HCT116 (cell line): ENCODE results near the gene MUS81. TPM values are rescaled to one million over a fixed set of nuclear protein-coding genes. Genes with fewer than 3 reads are reported as not detected.

Experiments used
- ATAC-seq: fragments of 200-7000 bp; cut with Tn5 transposase; 2 replicates; pipeline ENCODE4 v1.9.1; 2020; ENCODE audit warnings: mild to moderate bottlenecking, moderate library complexity
- BruUV-seq: library from RNA; stranded (reverse); fragments of 400-500 nt; replicated peaks from 2 replicates; lab custom pipeline; 2021; lab: Mats Ljungman, UMichigan
- CTCF ChIA-PET: fragments of 300-600 bp; sonication (Branson Sonifier 250); formaldehyde crosslinking; loops from one replicate; lab custom pipeline; 2021; ENCODE audit warnings: antibody characterized with exemption; lab: Charles Lee
- POLR2A ChIA-PET: fragments of 300-600, 350-600 bp; sonication (Branson Sonifier 250); formaldehyde crosslinking; loops from one replicate; lab custom pipeline; 2021; ENCODE audit warnings: antibody characterized with exemption; lab: Charles Lee
- RAD21 ChIA-PET, 2 experiments: fragments of 300-600 bp; sonication (Branson Sonifier 250); formaldehyde crosslinking; loops; one replicate each; lab custom pipeline; 2023; ENCODE audit warnings: low total read pairs in 2 of 2; ENCODE audit not compliant: uncharacterized antibody in 2 of 2, unreplicated experiment in 2 of 2, low non-redundant PET in 1 of 2; lab: Charles Lee
- DNase-seq: peaks from one replicate; pipeline ENCODE4 v3.0.0-alpha.2; 2010; ENCODE audit warnings: low read depth, low spot score
- H2AFZ ChIP-seq: fragments of 200-600 bp; shearing (Covaris generic), sonication (generic); 2 replicates; pipeline ENCODE4 v1.6.1; 2017; ENCODE audit warnings: low read depth, mixed run types, mixed read lengths, antibody characterized with exemption, low read length; ENCODE audit not compliant: poor library complexity, severe bottlenecking
- H3K27ac ChIP-seq: 2 replicates; pipeline ENCODE4 v1.5.1; 2012; ENCODE audit warnings: low read depth, low read length
- H3K27me3 ChIP-seq: fragments of 200-600 bp; sonication (generic); 2 replicates; pipeline ENCODE4 v1.6.1; 2016; ENCODE audit warnings: mixed run types, low read length, mixed read lengths; ENCODE audit not compliant: insufficient read depth
- H3K36me3 ChIP-seq, 2 experiments: fragments of 200-500 bp in 1 of 2; fragments of 200-600 bp in 1 of 2; sonication (Bioruptor generic) in 1 of 2; sonication (generic) in 1 of 2; 2 replicates each; pipeline versions ENCODE4 v1.5.1 to v1.6.1; 2014 to 2016; ENCODE audit warnings: low read length in 2 of 2, inconsistent platforms in 1 of 2, mixed read lengths in 1 of 2, mixed run types in 1 of 2; ENCODE audit not compliant: insufficient read depth in 2 of 2, control insufficient read depth in 1 of 2
- H3K4me1 ChIP-seq, 2 experiments: fragments of 200-600 bp in 1 of 2; sonication (generic) in 1 of 2; 2 replicates each; pipeline versions ENCODE4 v1.5.1 to v1.6.1; 2012 to 2017; ENCODE audit warnings: low read length in 2 of 2, inconsistent platforms in 1 of 2, mild to moderate bottlenecking in 1 of 2, mixed read lengths in 1 of 2, mixed run types in 1 of 2, moderate library complexity in 1 of 2; ENCODE audit not compliant: insufficient read depth in 2 of 2, control insufficient read depth in 1 of 2
- H3K4me2 ChIP-seq: fragments of 200-600 bp; sonication (generic); 2 replicates; pipeline ENCODE4 v1.6.1; 2017; ENCODE audit warnings: mixed run types, low read length, mixed read lengths
- H3K4me3 ChIP-seq, 2 experiments: fragments of 200-600 bp in 1 of 2; sonication (generic) in 1 of 2; replicated peaks in 1 of 2; 2 replicates each; pipeline ENCODE4 v1.5.1; 2011 to 2016; ENCODE audit warnings: low read length in 2 of 2, control low read depth in 1 of 2, low read depth in 1 of 2, mild to moderate bottlenecking in 1 of 2, mixed read lengths in 1 of 2, mixed run types in 1 of 2
- H3K79me2 ChIP-seq: fragments of 200-600 bp; sonication (generic); 2 replicates; pipeline ENCODE4 v1.6.1; 2017; ENCODE audit warnings: mild to moderate bottlenecking, mixed run types, low read length, moderate library complexity, mixed read lengths; ENCODE audit not compliant: insufficient read depth
- H3K9ac ChIP-seq: fragments of 200-600 bp; sonication (generic); 2 replicates; pipeline ENCODE4 v1.6.1; 2016; ENCODE audit warnings: low read length, mixed read lengths
- H3K9me2 ChIP-seq: fragments of 200-600 bp; sonication (generic), shearing (Covaris generic); 2 replicates; pipeline ENCODE4 v1.6.1; 2017; ENCODE audit warnings: mixed run types, mild to moderate bottlenecking, moderate library complexity; ENCODE audit not compliant: insufficient read depth
- H3K9me3 ChIP-seq, 2 experiments: fragments of 200-500 bp in 1 of 2; fragments of 200-600 bp in 1 of 2; sonication (Bioruptor generic) in 1 of 2; sonication (generic) in 1 of 2; 2 replicates each; pipeline ENCODE4 v1.6.1; 2014 to 2017; ENCODE audit warnings: low read length in 2 of 2, mixed read lengths in 2 of 2, inconsistent platforms in 1 of 2, low read depth in 1 of 2, mild to moderate bottlenecking in 1 of 2, mixed run types in 1 of 2, moderate library complexity in 1 of 2; ENCODE audit not compliant: control insufficient read depth in 1 of 2, insufficient read depth in 1 of 2
- H4K20me1 ChIP-seq: fragments of 200-600 bp; sonication (generic), shearing (Covaris generic); 2 replicates; pipeline ENCODE4 v1.6.1; 2017; ENCODE audit warnings: mixed run types, mild to moderate bottlenecking, moderate library complexity; ENCODE audit not compliant: insufficient read depth
- CEBPB ChIP-seq: IDR thresholded peaks from 2 replicates; pipeline ENCODE4 v1.6.1; 2012; ENCODE audit warnings: low read depth
- CTCF ChIP-seq, 3 experiments: fragments of 200-600 bp in 1 of 3; sonication (generic) in 1 of 3; IDR thresholded peaks in 2 of 3; conservative IDR thresholded peaks in 1 of 3; 2 replicates each; pipeline ENCODE4 v1.5.1; 2012 to 2017; ENCODE audit warnings: low read depth in 2 of 3, low read length in 2 of 3, antibody characterized with exemption in 1 of 3, borderline replicate concordance in 1 of 3, control low read depth in 1 of 3, mild to moderate bottlenecking in 1 of 3, mixed read lengths in 1 of 3, mixed run types in 1 of 3, moderate library complexity in 1 of 3; ENCODE audit not compliant: insufficient read depth in 1 of 3
- EZH2 ChIP-seq: fragments of 200-600 bp; sonication (generic); IDR thresholded peaks from 2 replicates; pipeline ENCODE4 v1.6.1; 2017; ENCODE audit warnings: antibody characterized with exemption, mixed run types
- EZH2phosphoT487 ChIP-seq: fragments of 200-600 bp; IDR thresholded peaks from 2 replicates; pipeline ENCODE4 v1.6.1; 2018; ENCODE audit warnings: antibody characterized with exemption, borderline replicate concordance
- FOSL1 ChIP-seq: IDR thresholded peaks from 2 replicates; pipeline ENCODE4 v1.6.1; 2012; ENCODE audit warnings: low read depth
- JUND ChIP-seq: IDR thresholded peaks from 2 replicates; pipeline ENCODE4 v1.6.1; 2012
- MAX ChIP-seq: IDR thresholded peaks from 2 replicates; pipeline ENCODE4 v1.6.1; 2012
- POLR2A ChIP-seq: IDR thresholded peaks from 2 replicates; pipeline ENCODE4 v1.7.0; 2011; ENCODE audit warnings: borderline replicate concordance; ENCODE audit not compliant: insufficient read depth, insufficient read length; ENCODE audit errors: extremely low read depth
- POLR2AphosphoS5 ChIP-seq: IDR thresholded peaks from 2 replicates; pipeline ENCODE4 v1.6.1; 2011; ENCODE audit warnings: mild to moderate bottlenecking, low read depth, low read length, moderate library complexity
- RAD21 ChIP-seq: IDR thresholded peaks from 2 replicates; pipeline ENCODE4 v1.6.1; 2012; ENCODE audit warnings: low read depth, mild to moderate bottlenecking
- REST ChIP-seq: IDR thresholded peaks from 2 replicates; pipeline ENCODE4 v1.6.1; 2012; ENCODE audit warnings: low read depth
- SIN3A ChIP-seq: IDR thresholded peaks from 2 replicates; pipeline ENCODE4 v1.6.1; 2012; ENCODE audit warnings: low read depth
- SP1 ChIP-seq: IDR thresholded peaks from 2 replicates; pipeline ENCODE4 v1.6.1; 2012; ENCODE audit warnings: low read depth
- SRF ChIP-seq: IDR thresholded peaks from 2 replicates; pipeline ENCODE4 v1.6.1; 2012; ENCODE audit warnings: low read depth
- ZBTB33 ChIP-seq: IDR thresholded peaks from 2 replicates; pipeline ENCODE4 v1.6.1; 2011; ENCODE audit warnings: mild to moderate bottlenecking, low read length, moderate library complexity; ENCODE audit not compliant: insufficient replicate concordance; ENCODE audit errors: extremely low read depth
- ZFX ChIP-seq: fragments of 450-650 bp; IDR thresholded peaks from 2 replicates; pipeline ENCODE4 v1.6.1; 2017
- ZNF274 ChIP-seq: fragments of 200-500 bp; sonication (Bioruptor generic); IDR thresholded peaks from 2 replicates; pipeline ENCODE4 v1.6.1; 2014; ENCODE audit warnings: mild to moderate bottlenecking, low read depth, low read length, inconsistent platforms
- intact Hi-C: fragments of 100-400 bp; cut with micrococcal nuclease; formaldehyde crosslinking; loops from 2 replicates; pipeline ENCODE4 v1.10.0; 2022
- total RNA-seq: library from RNA; stranded (reverse); gene quantifications from one replicate; pipeline ENCODE4 v1.2.1, GENCODE V29; 2021; ENCODE audit not compliant: unreplicated experiment

Gene MUS81
- total RNA-seq, 1 experiment from 2014 or later: 47.2 TPM

- Histone ChIP-seq H3K4me3 (no peak overlapping the region), H3K9ac (no peak overlapping the region), H2AFZ (no peak overlapping the region), H3K4me2 (no peak overlapping the region), H4K20me1 (no peaks in the 10 kb centered on the region), H3K9me3 (no peaks in the 10 kb centered on the region), H3K27me3 (no peaks in the 10 kb centered on the region), H3K36me3 (peaks cover 7 to 18% of the 10 kb centered on the region in 2 experiments; a peak in 3 of 4 replicates), H3K79me2 (peaks cover 22% of the 10 kb centered on the region), H3K9me2 (no peaks in the 10 kb centered on the region), H3K27ac (no peak overlapping the region; the same call in 1 of the 2 replicates), H3K4me1 (peaks cover 17 to 30% of the 10 kb centered on the region in 2 experiments)
- ChIA-PET POLR2A (no interaction called here), CTCF (no interaction called here), RAD21 (no interaction called here)
- TF ChIP-seq ZNF274 (no peak), REST (no peak), ZFX (no peak), FOSL1 (no peak), CTCF (IDR thresholded peaks at IDR 0.05 in 2 of 3, conservative IDR thresholded peaks at IDR 0.05 in 1 of 3; ENCODE audit: borderline replicate concordance in 1 of 3, insufficient read depth in 1 of 3, low read depth in 2 of 3, low read length in 2 of 3) (no peak), RAD21 (no peak), EZH2 (no peak), POLR2AphosphoS5 (no peak), MAX (no peak), ZBTB33 (no peak), EZH2phosphoT487 (no peak), POLR2A (no peak), JUND (no peak), SP1 (no peak), SIN3A (no peak), SRF (no peak), CEBPB (no peak)
- ATAC-seq: no peak
- intact Hi-C loops: no loop called here
- BruUV-seq: no TSS peak
- DNase-seq: no peak
Measured at GRCh38 chr11:65862941-65863888, 3.0 kb downstream of the MUS81 start.
